Lower leg skin (tissue), 4 donors: ENCODE results near the gene C14orf119. TPM values are rescaled to one million over a fixed set of nuclear protein-coding genes. Genes with fewer than 3 reads are reported as not detected.
A peak's percentile ranks its signal among the peaks of the same experiment; 100 is the strongest.

Experiments used
- DNase-seq, 2 donors: peaks; one replicate each; pipeline ENCODE4 v3.0.0-alpha.2; 2019; ENCODE audit warnings: low spot score in 2 of 2
- H3K4me3 ChIP-seq: fragments of 200-600 bp; sonication (generic); 2 replicates; pipeline ENCODE4 v1.5.1; 2017; ENCODE audit warnings: mild to moderate bottlenecking, low read depth; ENCODE audit not compliant: poor library complexity, severe bottlenecking
- CTCF ChIP-seq, 3 donors: fragments of 450-650 bp; IDR thresholded peaks; one replicate each; pipeline ENCODE4 v1.5.1; 2016; ENCODE audit warnings: antibody characterized with exemption in 3 of 3, mild to moderate bottlenecking in 3 of 3, moderate library complexity in 2 of 3
- POLR2A ChIP-seq, 2 donors: fragments of 450-650 bp; IDR thresholded peaks; one replicate each; pipeline ENCODE4 v1.6.1; 2016 to 2017; ENCODE audit warnings: antibody characterized with exemption in 2 of 2, mild to moderate bottlenecking in 1 of 2, moderate library complexity in 1 of 2
- WGBS, 2 donors: methylation state at CpG; one replicate each; pipeline ENCODE4 v1.1.5; 2018; 5-methylcytosine and 5-hydroxymethylcytosine counted together
- intact Hi-C: fragments of 100-400 bp; cut with DNase I; formaldehyde crosslinking; loops from one replicate; pipeline ENCODE4 v1.15.0; 2023; ENCODE audit warnings: low total_unique reads
- total RNA-seq, 4 donors: library from RNA; depleted of rRNA; stranded (reverse); fragments of >200 nt; gene quantifications; one replicate each; pipeline ENCODE4 v1.1.0, GENCODE V29; 2016

Gene C14orf119
- total RNA-seq, 4 donors from 2014 or later: 14.5 to 29.8 (median 19.7) TPM

DNA sequence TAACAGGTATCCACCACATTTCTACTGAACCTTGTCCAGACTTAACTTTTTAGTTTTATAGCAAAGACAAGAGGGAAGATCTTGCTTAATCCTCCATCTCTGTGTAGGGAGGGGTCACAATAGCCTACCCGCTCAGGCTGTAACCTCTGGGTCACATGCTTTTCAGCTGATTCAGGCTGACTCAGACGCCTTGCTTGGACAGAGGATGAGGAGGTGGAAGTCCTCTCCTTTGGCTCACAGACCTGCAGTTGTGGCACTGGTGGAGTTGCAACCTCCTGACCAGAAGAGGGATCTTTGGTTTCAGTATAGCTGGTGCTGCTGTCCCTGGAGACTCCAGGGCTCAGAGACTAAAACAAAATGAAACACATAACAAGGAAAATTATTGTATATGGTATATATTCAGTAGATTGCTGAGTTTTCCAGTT is 16.6 kb upstream of the C14orf119 start:
- intact Hi-C loops: no loop called here
- WGBS, 2 donors: 18 to 40% methylated on average over 2 of the region's 2 CpGs
- no peak overlapping the region for H3K4me3 ChIP-seq
- TF ChIP-seq POLR2A (IDR thresholded peaks at IDR 0.05) (no peak), CTCF (IDR thresholded peaks at IDR 0.05) (no peak)
- peak; percentile 91 to 94 for DNase-seq

DNA sequence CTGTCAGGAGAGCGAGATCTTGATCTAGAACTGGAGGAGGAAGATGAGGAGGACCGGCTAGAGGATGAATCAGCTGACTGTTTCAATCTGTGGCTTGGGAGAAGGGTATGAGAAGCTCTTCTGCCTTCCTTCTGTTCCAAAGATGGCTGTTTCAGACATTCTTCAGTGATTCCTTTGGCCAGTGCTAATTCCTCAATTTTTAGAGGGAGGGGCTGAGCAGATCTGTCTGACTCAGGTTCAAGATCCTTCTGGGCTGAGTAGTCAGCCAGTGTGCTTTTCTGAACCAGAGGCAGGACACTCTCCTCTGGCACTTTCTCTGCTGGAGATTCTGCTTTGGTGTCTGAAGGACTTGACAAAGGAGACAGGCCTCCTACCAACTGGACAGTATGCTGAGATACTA is 15.6 kb upstream of the C14orf119 start:
- no peak for TF ChIP-seq CTCF (IDR thresholded peaks at IDR 0.05)
- no peak for TF ChIP-seq POLR2A (IDR thresholded peaks at IDR 0.05)
- no peak overlapping the region for H3K4me3 ChIP-seq
- DNase-seq: no peak
- 77 to 80% methylated on average over 2 of the region's 2 CpGs for WGBS, 2 donors
- intact Hi-C loops: no loop called here

DNA sequence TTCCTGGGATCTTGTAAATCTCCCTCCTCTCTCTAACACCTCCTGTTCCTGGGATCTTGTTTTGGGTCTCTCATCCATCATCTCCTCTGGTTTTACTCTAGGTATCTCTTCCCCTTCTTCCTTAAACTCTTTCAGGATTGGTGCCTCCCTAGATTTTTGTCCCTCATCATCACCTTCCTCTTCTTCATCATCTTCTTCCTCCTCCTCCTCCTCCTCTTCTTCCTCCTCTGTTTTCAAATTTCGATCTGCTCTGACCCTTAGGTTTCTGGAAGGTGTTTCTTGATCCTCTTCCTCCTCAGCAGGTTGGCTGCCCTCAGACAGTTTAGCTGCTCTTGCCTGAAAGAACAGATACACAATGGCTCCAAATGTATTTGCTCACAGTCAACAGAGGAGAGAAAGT is 14.8 kb upstream of the C14orf119 start:
- TF ChIP-seq POLR2A (IDR thresholded peaks at IDR 0.05) (no peak), CTCF (IDR thresholded peaks at IDR 0.05) (no peak)
- DNase-seq: no peak
- WGBS, 2 donors: 79 to 92% methylated on average over 1 of the region's 1 CpG
- intact Hi-C loops: no loop called here
- H3K4me3 ChIP-seq: no peak overlapping the region

- H3K4me3 ChIP-seq: no peak overlapping the region
- DNase-seq: no peak
- WGBS, 2 donors: 74 to 75% methylated on average over 3 of the region's 3 CpGs
- intact Hi-C loops: no loop called here
- TF ChIP-seq CTCF (IDR thresholded peaks at IDR 0.05): no peak
- no peak for TF ChIP-seq POLR2A (IDR thresholded peaks at IDR 0.05)
Measured at GRCh38 chr14:23085458-23085857, 9.8 kb upstream of the C14orf119 start.

GRCh38 chr14:23086565-23086964 is 8.7 kb upstream of the C14orf119 start:
- no peak overlapping the region for H3K4me3 ChIP-seq
- intact Hi-C loops: no loop called here
- DNase-seq: no peak
- no peak for TF ChIP-seq POLR2A (IDR thresholded peaks at IDR 0.05)
- TF ChIP-seq CTCF (IDR thresholded peaks at IDR 0.05): no peak
- WGBS, 2 donors: 96 to 100% methylated on average over 1 of the region's 1 CpG

DNA sequence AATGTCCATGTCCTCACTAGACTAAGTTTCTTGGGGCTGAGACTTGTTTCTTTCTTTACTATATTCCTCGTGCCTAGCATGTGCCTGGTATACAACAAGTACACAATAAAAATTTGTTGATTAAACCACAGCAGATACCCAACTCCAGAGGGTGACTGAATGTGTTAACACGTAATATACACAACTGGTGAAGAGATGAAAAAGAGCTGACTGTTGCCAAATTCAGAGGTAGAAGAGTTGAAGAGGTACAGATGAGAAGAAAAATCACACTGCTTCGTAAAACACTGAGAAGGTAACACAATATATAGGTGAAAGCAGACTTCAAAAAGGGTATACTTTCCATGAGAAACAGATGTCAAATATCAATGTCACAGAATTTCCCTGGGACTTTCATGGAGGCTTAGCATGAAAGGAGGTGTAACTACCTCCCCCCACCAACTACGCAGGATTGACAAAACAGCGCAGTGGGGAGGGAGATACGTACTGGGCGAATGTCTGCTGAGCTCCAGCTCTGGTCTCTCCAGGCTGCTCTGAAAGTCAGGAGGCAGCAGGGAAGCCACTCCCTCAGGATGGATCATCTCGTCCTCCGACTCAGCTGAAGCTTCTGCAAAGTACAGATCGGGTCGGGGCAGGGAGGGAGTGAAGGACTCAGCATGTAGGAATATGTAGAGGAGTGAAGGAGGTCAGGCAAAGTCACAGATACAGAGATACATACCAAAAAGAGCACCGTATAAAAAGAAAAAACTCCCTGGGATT is 5.6 kb upstream of the C14orf119 start:
- TF ChIP-seq POLR2A (IDR thresholded peaks at IDR 0.05): no peak
- no peak for TF ChIP-seq CTCF (IDR thresholded peaks at IDR 0.05)
- H3K4me3 ChIP-seq: no peak overlapping the region
- intact Hi-C loops: no loop called here
- DNase-seq: peak in 1 of 2 donors; percentile 70
- WGBS, 2 donors: 89 to 93% methylated on average over 12 of the region's 12 CpGs
